H9 (cell line): Measurements from ENCODE around the gene SAXO2. TPM values are rescaled to one million over a fixed set of nuclear protein-coding genes. Genes with fewer than 3 reads are reported as not detected.
"Not testable (repeated sequence)": the region's sequence is repeated elsewhere in the genome, so short reads cannot be mapped to it uniquely, and the experiment has no call there.

Experiments
- DNase-seq: peaks from one replicate; pipeline ENCODE4 v3.0.0-alpha.2; 2017
- H2AFZ ChIP-seq: one replicate; pipeline ENCODE4 v1.6.1; 2013; ENCODE audit warnings: mild to moderate bottlenecking, low read length, control low read depth, moderate library complexity
- H2AK5ac ChIP-seq: 2 replicates; pipeline ENCODE4 v1.6.1; 2013; ENCODE audit warnings: low read length, control low read depth, mixed read lengths; ENCODE audit not compliant: insufficient read length
- H2BK120ac ChIP-seq: one replicate; pipeline ENCODE4 v1.6.1; 2013; ENCODE audit warnings: low read depth, mild to moderate bottlenecking, low read length, control low read depth, inconsistent platforms; ENCODE audit not compliant: poor library complexity, severe bottlenecking
- H2BK12ac ChIP-seq: 2 replicates; pipeline ENCODE4 v1.6.1; 2013; ENCODE audit warnings: low read length, control low read depth, mixed read lengths, low read depth; ENCODE audit not compliant: insufficient read length
- H2BK15ac ChIP-seq: 2 replicates; pipeline ENCODE4 v1.6.1; 2013; ENCODE audit warnings: low read depth, low read length, control low read depth
- H2BK20ac ChIP-seq: one replicate; pipeline ENCODE4 v1.6.1; 2013; ENCODE audit warnings: low read depth, mild to moderate bottlenecking, low read length, control low read depth, inconsistent platforms; ENCODE audit not compliant: poor library complexity, severe bottlenecking
- H2BK5ac ChIP-seq: 2 replicates; pipeline ENCODE4 v1.6.1; 2013; ENCODE audit warnings: low read length, control low read depth, mixed read lengths; ENCODE audit not compliant: insufficient read length
- H3K14ac ChIP-seq: 2 replicates; pipeline ENCODE4 v1.6.1; 2013; ENCODE audit warnings: low read length, control low read depth; ENCODE audit not compliant: insufficient read depth
- H3K18ac ChIP-seq: 2 replicates; pipeline ENCODE4 v1.6.1; 2013; ENCODE audit warnings: low read depth, mild to moderate bottlenecking, mixed read lengths, low read length, control low read depth; ENCODE audit not compliant: insufficient read length
- H3K23ac ChIP-seq: 2 replicates; pipeline ENCODE4 v1.6.1; 2013; ENCODE audit warnings: low read length, control low read depth, mixed read lengths, low read depth; ENCODE audit not compliant: insufficient read length
- H3K23me2 ChIP-seq: 2 replicates; pipeline ENCODE4 v1.6.1; 2013; ENCODE audit warnings: low read depth, mild to moderate bottlenecking, mixed read lengths, low read length, control low read depth; ENCODE audit not compliant: insufficient read length, poor library complexity, severe bottlenecking
- H3K27ac ChIP-seq: 2 replicates; pipeline ENCODE4 v1.5.1; 2013; ENCODE audit warnings: low read length, control low read depth, mixed read lengths, low read depth; ENCODE audit not compliant: insufficient read length
- H3K27me3 ChIP-seq: 2 replicates; pipeline ENCODE4 v1.6.1; 2013; ENCODE audit warnings: low read length, control low read depth, inconsistent platforms; ENCODE audit not compliant: insufficient read depth
- H3K4ac ChIP-seq: 2 replicates; pipeline ENCODE4 v1.6.1; 2013; ENCODE audit warnings: low read depth, mild to moderate bottlenecking, control low read depth, inconsistent platforms, low read length, moderate library complexity
- H3K4me1 ChIP-seq: 2 replicates; pipeline ENCODE4 v1.6.1; 2013; ENCODE audit warnings: low read length, control low read depth, inconsistent platforms; ENCODE audit not compliant: insufficient read depth
- H3K4me2 ChIP-seq: 2 replicates; pipeline ENCODE4 v1.6.1; 2013; ENCODE audit warnings: low read length, control low read depth, mixed read lengths; ENCODE audit not compliant: insufficient read length, insufficient read depth
- H3K56ac ChIP-seq: 2 replicates; pipeline ENCODE4 v1.6.1; 2013; ENCODE audit warnings: low read depth, mild to moderate bottlenecking, mixed read lengths, low read length, control low read depth; ENCODE audit not compliant: insufficient read length
- H3K79me1 ChIP-seq: 2 replicates; pipeline ENCODE4 v1.6.1; 2013; ENCODE audit warnings: low read depth, mild to moderate bottlenecking, moderate library complexity, low read length, control low read depth, inconsistent platforms; ENCODE audit not compliant: insufficient read depth, poor library complexity, severe bottlenecking
- H3K79me2 ChIP-seq: 2 replicates; pipeline ENCODE4 v1.6.1; 2013; ENCODE audit warnings: low read length, control low read depth, inconsistent platforms; ENCODE audit not compliant: insufficient read depth
- H3K9ac ChIP-seq: 2 replicates; pipeline ENCODE4 v1.6.1; 2013; ENCODE audit warnings: low read length, control low read depth, mixed read lengths; ENCODE audit not compliant: insufficient read length; ENCODE audit errors: extremely low read depth
- H3K9me3 ChIP-seq: one replicate; pipeline ENCODE4 v1.6.1; 2013; ENCODE audit warnings: low read depth, low read length, inconsistent platforms; ENCODE audit not compliant: control insufficient read depth
- H3T11ph ChIP-seq: one replicate; pipeline ENCODE4 v1.6.1; 2013; ENCODE audit warnings: mild to moderate bottlenecking, low read length, control low read depth, inconsistent platforms
- H4K20me1 ChIP-seq: one replicate; pipeline ENCODE4 v1.6.1; 2013; ENCODE audit not compliant: control insufficient read depth, insufficient read length, insufficient read depth
- H4K5ac ChIP-seq: 2 replicates; pipeline ENCODE4 v1.6.1; 2013; ENCODE audit warnings: low read depth, mild to moderate bottlenecking, mixed read lengths, low read length, control low read depth; ENCODE audit not compliant: insufficient read length
- H4K8ac ChIP-seq: replicated peaks from 2 replicates; pipeline ENCODE4 v1.6.1; 2013; ENCODE audit warnings: low read length, control low read depth, mixed read lengths, low read depth; ENCODE audit not compliant: insufficient read length
- H4K91ac ChIP-seq: 2 replicates; pipeline ENCODE4 v1.6.1; 2013; ENCODE audit warnings: low read depth, mild to moderate bottlenecking, moderate library complexity, mixed read lengths, low read length, control low read depth; ENCODE audit not compliant: insufficient read length
- H3K27ac Mint-ChIP-seq, 3 experiments: 2 replicates in 2 of 3; 3 replicates in 1 of 3; pipeline ENCODE4 v1.8.0; 2020 to 2021; ENCODE audit warnings: mixed read lengths in 3 of 3, mild to moderate bottlenecking in 1 of 3, moderate library complexity in 1 of 3
- H3K27me3 Mint-ChIP-seq: 2 replicates; pipeline ENCODE4 v1.8.0; 2021; ENCODE audit warnings: low read depth, mild to moderate bottlenecking, moderate library complexity, mixed read lengths
- H3K36me3 Mint-ChIP-seq, 3 experiments: 2 replicates in 2 of 3; 3 replicates in 1 of 3; pipeline ENCODE4 v1.8.0; 2020 to 2021; ENCODE audit warnings: low read depth in 3 of 3, mixed read lengths in 3 of 3; ENCODE audit not compliant: insufficient read depth in 1 of 3
- H3K4me1 Mint-ChIP-seq, 2 experiments: 2 replicates each; pipeline ENCODE4 v1.8.0; 2020; ENCODE audit warnings: mixed read lengths in 2 of 2
- H3K4me3 Mint-ChIP-seq, 2 experiments: 2 replicates in 1 of 2; 3 replicates in 1 of 2; pipeline ENCODE4 v1.8.0; 2020 to 2021; ENCODE audit warnings: mild to moderate bottlenecking in 2 of 2, mixed read lengths in 2 of 2, moderate library complexity in 1 of 2
- H3K9me3 Mint-ChIP-seq, 2 experiments: 2 replicates in 1 of 2; 3 replicates in 1 of 2; pipeline ENCODE4 v1.8.0; 2020; ENCODE audit warnings: mild to moderate bottlenecking in 2 of 2, mixed read lengths in 2 of 2, moderate library complexity in 1 of 2
- CTCF ChIP-seq: fragments of 200-600 bp; sonication (generic); conservative IDR thresholded peaks from 3 replicates; pipeline ENCODE4 v1.8.0; 2021; ENCODE audit warnings: antibody characterized with exemption, mild to moderate bottlenecking
- WGBS: extraction: QIAGEN DNeasy Blood & Tissue Kit; methylation state at CpG from one replicate; pipeline ENCODE4 v1.1.7; 2013; ENCODE audit warnings: missing lambda C conversion rate, low lambda C conversion rate, mixed read lengths; ENCODE audit not compliant: insufficient read length; ENCODE audit errors: extremely low coverage; 5-methylcytosine and 5-hydroxymethylcytosine counted together
- total RNA-seq: library from RNA; stranded (reverse); gene quantifications from 2 replicates; pipeline ENCODE4 v1.2.1, GENCODE V29; 2021

SAXO2 gene
- total RNA-seq, 1 experiment from 2014 or later: 3.1 TPM

GRCh38 chr15:82317091-82317489 is 54.5 kb downstream of the SAXO2 start:
- Histone ChIP-seq H2BK120ac (no peak overlapping the region), H3K4ac (no peak overlapping the region), H4K20me1 (no peaks in the 10 kb centered on the region), H2BK5ac (no peak overlapping the region), H3K23ac (no peak overlapping the region), H3K4me1 (no peaks in the 10 kb centered on the region), H3K27me3 (no peaks in the 10 kb centered on the region), H3K56ac (no peak overlapping the region), H3K14ac (no peak overlapping the region), H4K91ac (no peak overlapping the region), H3K4me2 (no peak overlapping the region), H3K27ac (no peak overlapping the region), H3K9me3 (no peaks in the 10 kb centered on the region), H2BK15ac (no peak overlapping the region), H3T11ph (no peak overlapping the region), H2AFZ (no peak overlapping the region), H3K9ac (no peak overlapping the region), H2BK12ac (no peak overlapping the region), H4K8ac (no peak overlapping the region), H2AK5ac (no peak overlapping the region), H3K18ac (no peak overlapping the region), H4K5ac (no peak overlapping the region), H3K79me2 (no peaks in the 10 kb centered on the region), H3K79me1 (no peaks in the 10 kb centered on the region), H2BK20ac (no peak overlapping the region), H3K23me2 (no peaks in the 10 kb centered on the region)
- no peak overlapping the region for H3K27ac Mint-ChIP-seq
- no peaks in the 10 kb centered on the region for H3K9me3 Mint-ChIP-seq
- H3K4me3 Mint-ChIP-seq: no peak overlapping the region
- no CpG with 5 or more reads among the region's 12 CpGs for WGBS
- no peaks in the 10 kb centered on the region for H3K36me3 Mint-ChIP-seq
- no peaks in the 10 kb centered on the region for H3K4me1 Mint-ChIP-seq
- no peaks in the 10 kb centered on the region; the same call in 1 of the 2 replicates for H3K27me3 Mint-ChIP-seq
- peak; percentile 28 for DNase-seq
- no peak for TF ChIP-seq CTCF

GRCh38 chr15:82317516-82317915 is 54.9 kb downstream of the SAXO2 start:
- H4K8ac ChIP-seq, H3K23me2 ChIP-seq, H3T11ph ChIP-seq, H3K27ac ChIP-seq, H4K20me1 ChIP-seq, H2BK15ac ChIP-seq, H3K56ac ChIP-seq, H2AK5ac ChIP-seq, H3K36me3 Mint-ChIP-seq, H2AFZ ChIP-seq, H3K23ac ChIP-seq, H2BK5ac ChIP-seq, DNase-seq, H3K18ac ChIP-seq, H3K9me3 Mint-ChIP-seq, H3K27me3 ChIP-seq, H3K9ac ChIP-seq, H3K27ac Mint-ChIP-seq, H3K4me2 ChIP-seq, H4K91ac ChIP-seq, H3K79me1 ChIP-seq, H3K4me3 Mint-ChIP-seq, H3K4me1 Mint-ChIP-seq, H3K79me2 ChIP-seq, H3K27me3 Mint-ChIP-seq, H3K4me1 ChIP-seq, H3K14ac ChIP-seq, H3K4ac ChIP-seq, H3K9me3 ChIP-seq, H2BK120ac ChIP-seq, H4K5ac ChIP-seq, H2BK20ac ChIP-seq, H2BK12ac ChIP-seq: not testable (repeated sequence)
- WGBS: no CpG with 5 or more reads among the region's 7 CpGs
